ENCODE measurements around the gene KNSTRN.
A peak's percentile ranks its signal among the peaks of the same experiment; 100 is the strongest.

The KNSTRN gene, protein sequence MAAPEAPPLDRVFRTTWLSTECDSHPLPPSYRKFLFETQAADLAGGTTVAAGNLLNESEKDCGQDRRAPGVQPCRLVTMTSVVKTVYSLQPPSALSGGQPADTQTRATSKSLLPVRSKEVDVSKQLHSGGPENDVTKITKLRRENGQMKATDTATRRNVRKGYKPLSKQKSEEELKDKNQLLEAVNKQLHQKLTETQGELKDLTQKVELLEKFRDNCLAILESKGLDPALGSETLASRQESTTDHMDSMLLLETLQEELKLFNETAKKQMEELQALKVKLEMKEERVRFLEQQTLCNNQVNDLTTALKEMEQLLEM

GRCh38 chr15:40382580-40383456 is at the start of gene KNSTRN:
Gene KNSTRN, plus strand, starts transcription at chr15:40382721. Its CDS starts 115 bp downstream, at chr15:40382836.
- peak; percentile 93 to 96 for DNase-seq

DNA sequence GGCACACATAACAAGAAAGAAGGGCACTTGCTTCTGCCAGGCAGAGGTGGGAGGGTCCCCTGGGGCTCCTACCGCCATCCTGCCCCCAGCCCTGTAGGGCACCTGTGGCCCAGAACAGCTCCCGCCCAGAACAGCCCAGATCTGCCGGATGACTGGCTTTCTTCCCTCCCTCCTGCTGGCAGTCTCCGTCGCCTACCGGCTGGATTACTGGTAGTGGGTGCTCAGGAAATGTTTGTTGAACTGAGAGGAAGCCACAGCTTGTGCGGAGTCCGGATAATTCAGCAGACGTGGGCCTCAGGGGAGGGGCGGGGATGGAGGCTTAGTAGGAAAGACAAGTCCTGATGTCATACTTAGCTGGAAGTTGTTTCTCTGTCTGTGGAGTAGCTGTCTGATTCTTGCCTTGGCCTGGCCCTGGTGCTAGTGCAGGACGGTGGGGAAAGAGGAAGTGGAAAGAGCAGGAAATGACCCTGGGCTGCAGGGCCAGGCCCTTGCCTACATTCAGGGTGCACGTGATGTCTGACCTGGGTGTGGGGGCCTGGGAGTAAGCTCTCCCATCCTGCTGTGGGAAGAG is 48.5 kb upstream of the KNSTRN start:
- peak in 1 of 2 experiments; percentile 22 for DNase-seq

DNA sequence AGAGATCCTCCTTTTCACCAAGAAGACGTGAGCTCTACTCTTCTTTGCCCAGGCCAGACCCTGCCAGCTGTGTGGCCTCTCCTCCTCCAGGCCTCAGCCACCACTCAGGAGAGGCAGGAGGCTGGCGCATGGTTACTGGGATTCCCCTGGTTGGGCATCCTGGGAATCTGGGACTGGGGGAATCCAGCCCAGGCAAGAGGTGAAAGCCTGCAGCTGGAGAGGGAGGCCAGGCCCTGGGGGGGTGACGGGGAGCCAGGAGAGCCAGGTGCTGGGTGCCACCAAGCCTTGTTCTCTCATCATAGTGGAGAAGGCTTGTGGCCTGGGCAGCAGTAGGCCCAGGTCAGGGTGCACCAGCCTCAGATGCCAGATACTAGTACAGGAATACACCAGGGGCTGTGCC is 48.0 kb upstream of the KNSTRN start:
- DNase-seq = no peak

DNA sequence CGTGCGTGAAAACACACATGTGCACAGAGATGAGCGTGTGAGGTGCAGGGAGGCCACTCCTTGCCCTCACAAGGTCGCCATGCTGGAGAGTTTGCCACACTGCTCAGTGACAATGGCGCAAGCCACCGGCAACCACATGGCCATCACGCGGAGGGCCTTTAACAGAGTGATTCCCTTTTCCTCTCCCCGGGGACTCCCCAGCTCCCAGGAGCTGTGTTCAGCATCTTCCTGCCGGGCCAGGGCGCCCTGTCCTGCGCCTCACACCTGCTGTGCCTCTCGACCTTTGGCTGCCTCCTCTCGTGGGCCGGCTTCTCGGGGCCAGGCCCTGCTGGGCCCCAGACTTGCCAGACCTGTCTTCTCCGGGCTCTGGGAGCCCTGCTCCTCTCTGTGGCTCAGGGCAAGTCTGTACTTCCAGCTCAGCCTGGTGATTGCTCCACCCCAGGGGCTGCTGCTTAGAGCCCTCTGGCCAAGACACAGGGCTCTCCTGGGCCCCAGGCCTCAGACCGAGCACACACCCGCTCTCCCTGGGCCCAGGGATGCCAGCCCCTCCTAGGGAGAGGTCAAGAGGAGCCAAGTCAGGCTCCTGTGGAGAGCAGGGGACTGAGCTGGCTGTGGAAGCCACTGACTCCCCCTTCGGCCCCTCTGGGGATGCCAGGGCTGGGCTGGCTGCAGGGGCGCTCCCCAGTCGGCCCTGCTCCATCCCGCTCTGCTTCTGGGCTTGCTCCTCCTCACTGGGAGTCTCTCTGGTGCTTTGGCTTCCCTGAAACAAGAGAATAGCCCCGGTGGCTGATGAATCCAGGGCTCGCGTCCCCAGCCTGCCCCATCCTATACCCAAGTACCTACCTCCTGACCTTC is 47.4 kb upstream of the KNSTRN start:
- DNase-seq = no peak

- peak in 1 of 2 experiments; percentile 46 for DNase-seq
Measured at GRCh38 chr15:40335938-40336743, 46.4 kb upstream of the KNSTRN start.

DNA sequence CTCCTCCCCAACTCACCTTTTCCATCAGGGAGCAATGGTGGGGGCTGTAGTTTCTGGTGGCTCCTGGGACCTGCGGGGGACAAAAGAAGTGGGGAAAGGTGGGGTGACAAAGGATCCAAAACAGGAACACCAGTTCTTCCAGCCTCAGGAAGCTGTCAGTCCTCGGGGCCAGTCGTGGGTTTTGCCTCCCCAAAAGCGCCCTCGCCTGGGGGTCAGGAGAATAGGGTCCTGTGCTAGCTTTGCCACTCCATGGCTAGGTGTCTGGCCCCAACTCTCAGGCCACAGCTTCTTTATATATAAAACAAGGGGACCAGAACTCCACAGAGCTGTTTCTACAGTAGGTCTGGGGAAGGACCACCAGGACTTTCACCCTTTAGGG is 45.8 kb upstream of the KNSTRN start:
- peak in 1 of 2 experiments; percentile 29 for DNase-seq

GRCh38 chr15:40337597-40337996 is 44.9 kb upstream of the KNSTRN start:
- DNase-seq = no peak

DNA sequence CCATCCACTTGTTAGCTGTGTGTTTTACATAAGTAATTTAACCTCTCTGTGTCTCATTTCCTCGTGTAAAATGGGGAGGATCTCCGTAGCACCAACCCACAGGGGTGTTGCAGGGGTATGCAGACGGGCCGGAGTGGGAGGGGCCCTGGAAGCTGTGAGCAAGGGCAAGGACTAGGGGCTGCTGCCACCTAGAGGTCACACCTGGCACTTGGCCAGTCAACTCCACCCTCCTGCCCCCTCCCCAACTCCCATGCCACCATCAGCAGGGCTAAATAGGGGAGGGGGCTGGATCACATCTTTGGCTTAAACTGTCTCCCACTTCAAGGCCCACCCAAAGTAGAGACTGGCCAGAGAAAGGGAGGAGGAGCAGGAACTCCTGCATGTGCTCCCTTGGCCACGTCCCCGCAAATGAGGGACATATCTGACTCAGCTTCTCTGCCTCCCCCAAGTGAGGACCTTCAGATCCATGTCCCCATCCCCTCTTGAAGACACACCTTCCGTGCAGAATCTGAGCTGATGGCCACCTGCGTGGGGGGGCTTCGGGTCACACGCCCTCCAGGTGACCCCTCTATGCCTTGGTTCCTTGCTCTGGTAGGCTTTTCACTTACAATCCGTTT is 44.4 kb upstream of the KNSTRN start:
- peak; percentile 43 to 77 for DNase-seq

DNA sequence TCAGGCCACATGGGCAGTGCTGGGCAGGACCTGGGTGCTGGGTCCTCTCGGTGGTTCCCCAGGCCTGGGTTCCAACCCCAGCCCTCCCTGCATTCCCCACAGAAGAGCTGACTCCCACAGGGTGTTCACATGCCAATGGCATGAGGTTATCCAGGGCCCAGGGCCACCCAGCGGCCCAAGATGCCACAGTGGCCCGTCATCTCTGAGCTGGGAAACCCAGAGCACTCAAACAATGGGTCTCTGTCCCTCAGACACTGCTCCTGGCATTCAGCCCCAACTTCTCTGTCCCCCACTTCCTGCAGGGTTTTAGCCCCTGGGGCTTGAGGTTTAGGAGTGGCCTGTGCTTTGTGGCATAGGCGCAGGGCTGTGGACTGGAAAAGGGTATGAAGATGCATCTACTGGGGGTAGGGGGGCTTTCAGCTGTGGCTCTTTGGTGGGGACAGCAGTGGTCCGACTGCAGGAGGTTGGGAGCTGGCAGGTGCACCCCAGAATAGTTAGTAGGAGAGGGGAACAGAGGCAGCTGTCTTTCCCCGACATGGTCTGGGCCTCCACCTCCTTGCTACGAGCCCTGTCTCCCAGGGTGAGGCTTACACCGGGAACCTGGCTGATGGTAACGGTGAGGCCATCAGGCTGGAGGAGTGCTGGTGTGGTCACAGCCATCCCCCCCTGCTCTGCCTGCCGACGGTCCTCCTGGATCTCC is 43.5 kb upstream of the KNSTRN start:
- DNase-seq = no peak

DNA sequence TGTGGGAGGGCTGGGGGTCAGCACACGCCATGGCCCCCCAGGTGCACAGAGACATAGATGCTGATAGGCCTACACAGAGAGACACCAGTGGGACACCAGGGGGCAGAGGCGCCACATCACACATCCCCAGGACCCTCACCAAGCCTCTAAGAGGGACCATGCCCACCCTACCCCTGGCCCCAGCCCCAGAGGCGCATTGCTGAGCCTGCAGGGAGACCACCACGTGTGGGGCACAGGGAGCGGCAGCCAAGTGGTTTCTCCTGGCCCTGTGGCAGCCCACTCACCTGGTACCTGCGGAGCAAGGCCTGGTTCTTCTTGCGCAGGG is 42.9 kb upstream of the KNSTRN start:
- DNase-seq = peak in 1 of 2 experiments; percentile 33

DNA sequence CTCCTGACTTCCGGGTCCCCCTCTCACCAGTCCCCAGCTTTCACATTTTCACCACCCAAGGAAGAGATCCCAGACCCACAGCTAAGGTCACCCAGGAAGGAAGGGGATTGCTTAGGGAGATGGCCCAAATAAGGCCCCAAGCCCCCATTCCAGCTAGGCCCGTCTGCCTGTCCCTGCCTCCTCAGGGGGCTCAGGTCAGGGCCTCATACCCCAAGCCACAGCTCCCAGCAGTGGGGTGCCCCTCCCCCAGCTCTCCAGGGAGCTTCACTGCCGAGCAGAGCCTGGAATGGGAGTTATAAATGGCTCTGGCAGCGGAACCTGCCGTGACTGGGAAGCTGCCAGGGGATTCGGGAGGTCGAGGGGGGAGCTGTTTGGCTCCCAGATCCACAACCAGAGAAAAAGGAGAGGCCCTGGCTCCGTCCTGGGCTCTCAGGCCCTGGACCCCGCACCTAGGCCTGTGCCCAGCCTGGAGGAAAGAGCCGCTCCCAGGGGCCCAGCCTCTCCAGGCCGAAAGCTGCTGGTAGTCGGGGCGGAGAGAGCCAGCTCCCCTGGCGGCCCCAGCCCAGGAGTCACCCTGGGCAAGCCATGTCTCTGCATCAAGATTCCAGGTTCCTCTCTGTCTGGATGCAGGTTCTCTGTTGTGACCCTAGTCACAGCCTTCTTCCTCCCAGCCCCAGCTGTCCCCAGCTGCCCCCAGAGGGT is 42.3 kb upstream of the KNSTRN start:
- DNase-seq = no peak

- peak; percentile 63 to 88 for DNase-seq
Measured at GRCh38 chr15:40340740-40341400, 41.7 kb upstream of the KNSTRN start, which contains the start of gene CCDC9B. Gene CCDC9B, minus strand, starts transcription at chr15:40340939. Its CDS starts 120 bp downstream, at chr15:40340819.

DNA sequence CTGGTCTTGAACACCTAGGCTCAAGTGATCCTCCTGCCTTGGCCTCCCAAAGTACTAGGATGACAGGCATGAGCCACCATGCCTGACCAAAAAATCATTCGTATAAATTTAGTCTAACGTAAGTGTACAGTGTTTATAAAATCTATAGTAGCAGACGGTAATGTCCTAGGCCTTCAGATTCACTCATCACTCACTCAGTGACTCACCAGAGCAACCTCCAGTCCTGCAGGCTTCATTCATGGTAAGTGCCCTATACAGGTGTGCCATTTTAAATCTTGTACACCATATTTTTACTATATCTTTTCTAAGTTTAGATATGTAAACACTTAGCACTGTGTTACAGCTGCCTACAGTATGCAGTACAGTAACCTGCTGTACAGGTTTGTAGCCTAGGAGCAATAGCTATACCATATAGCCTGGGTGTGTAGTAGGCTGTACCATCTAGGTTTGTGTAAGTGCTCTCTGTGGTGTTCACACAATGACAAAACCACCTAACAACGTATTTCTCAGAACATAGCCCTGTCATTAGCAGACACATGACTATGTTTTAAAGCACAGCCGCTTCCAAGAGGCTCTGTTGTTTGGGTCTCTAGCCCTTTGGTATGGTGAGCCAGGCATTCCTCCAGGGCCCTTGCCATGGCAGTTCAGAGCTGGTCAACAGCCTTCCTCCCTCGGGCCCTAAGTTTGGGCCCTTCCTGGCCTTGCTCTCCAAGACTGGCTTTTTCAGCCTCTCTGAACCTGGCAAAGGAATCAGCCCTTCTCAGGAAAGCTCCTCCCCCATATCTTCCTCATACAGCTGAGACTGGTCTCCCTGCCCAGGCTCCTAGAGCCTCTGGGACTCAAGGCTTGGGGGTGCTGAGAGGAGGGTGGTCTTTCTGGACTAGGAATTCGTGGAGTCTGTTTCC is 39.9 kb upstream of the KNSTRN start:
- DNase-seq = no peak

- DNase-seq = no peak
Measured at GRCh38 chr15:40343512-40343911, 39.0 kb upstream of the KNSTRN start.

DNA sequence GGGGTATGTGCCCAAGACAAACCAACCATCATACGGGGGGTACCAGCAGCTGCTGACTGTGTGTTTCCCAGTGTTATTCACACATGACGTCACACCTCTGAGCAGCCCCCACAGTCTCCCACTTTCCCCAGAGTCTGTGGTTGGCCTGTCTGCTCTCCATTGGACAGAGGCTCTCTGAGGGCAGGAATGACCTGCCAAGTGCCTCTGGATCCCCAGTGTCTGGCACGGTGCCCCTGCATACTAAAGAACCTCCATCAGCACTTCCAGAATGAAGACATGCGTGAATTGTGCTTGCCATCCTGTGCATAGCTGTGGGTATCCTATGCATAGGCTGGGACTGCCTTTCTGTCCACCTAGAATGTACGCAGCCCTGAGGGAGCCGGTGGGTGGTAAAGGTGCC is 38.3 kb upstream of the KNSTRN start:
- DNase-seq = no peak

GRCh38 chr15:40344631-40345120 is 37.8 kb upstream of the KNSTRN start:
- peak; percentile 20 to 65 for DNase-seq

DNA sequence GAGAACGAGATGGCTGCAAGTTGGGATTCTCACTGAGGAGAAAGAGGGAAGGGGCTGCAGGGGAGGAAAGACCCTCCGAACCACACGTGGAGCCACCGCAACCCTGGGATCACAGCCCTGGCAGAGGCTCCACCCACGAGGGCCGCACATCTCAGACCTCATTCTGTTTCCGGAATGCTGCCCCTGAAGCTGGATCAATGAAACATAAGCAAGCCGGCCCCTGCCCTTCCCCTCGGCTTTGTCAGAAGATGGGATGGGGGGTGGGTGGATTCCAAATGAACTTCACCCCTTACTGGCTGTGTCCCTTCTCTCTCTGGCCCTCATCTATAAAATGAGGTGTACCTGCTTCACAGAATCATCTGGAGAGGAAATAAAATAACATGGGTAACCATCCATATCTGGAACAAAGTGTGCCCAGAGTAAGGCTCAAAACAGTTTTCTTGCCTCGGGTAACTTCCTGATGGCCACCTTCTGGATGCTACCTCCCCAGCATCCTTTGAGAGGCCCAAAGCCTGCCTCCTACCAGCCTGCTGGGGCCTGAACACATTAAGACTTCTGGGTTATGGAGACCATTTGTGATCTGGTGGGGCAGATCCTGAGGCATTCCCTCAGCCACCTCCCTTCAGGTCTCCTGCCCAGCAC is 37.2 kb upstream of the KNSTRN start:
- DNase-seq = no peak

Measured in NCI-H524 (cell line).